ENCODE data around the gene SLC7A4.
"Not testable (repeated sequence)": the region's sequence is repeated elsewhere in the genome, so short reads cannot be mapped to it uniquely, and the experiment has no call there.

SLC7A4 gene

GRCh38 chr22:21014726-21015465, 17.5 kb downstream of the SLC7A4 start, which contains the start of gene P2RX6:
Gene P2RX6 (plus strand): TSS chr22:21015165. CDS start chr22:21015175, 10 bp downstream.
- FAIRE-seq = no peak

DNA sequence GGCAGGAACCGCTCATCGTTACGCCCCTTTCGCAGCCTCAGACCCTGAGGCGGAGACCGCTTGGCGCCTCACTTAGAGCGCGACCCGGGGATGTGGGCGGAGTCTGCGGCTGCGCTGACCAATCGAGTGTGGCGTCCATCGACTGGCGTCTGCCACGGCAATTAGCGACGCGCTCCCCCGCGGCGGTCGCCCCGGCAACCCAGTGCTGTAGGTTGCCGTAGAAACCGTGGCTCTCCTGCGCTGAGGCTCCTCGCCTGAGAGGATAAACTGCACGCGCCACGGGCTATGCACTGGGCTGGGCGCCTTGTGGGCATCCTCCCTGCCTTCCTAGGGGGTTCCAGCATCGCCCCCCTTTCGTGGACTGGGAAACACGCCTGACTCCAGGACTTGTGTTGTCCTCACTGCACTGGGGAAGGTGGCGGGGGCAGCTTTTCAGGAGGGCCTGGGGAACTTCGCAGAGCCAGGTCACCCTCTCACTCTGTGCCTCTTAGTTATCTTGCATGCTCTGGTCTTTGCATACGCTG, 18.1 kb downstream of the SLC7A4 start:
- no peak for FAIRE-seq

DNA sequence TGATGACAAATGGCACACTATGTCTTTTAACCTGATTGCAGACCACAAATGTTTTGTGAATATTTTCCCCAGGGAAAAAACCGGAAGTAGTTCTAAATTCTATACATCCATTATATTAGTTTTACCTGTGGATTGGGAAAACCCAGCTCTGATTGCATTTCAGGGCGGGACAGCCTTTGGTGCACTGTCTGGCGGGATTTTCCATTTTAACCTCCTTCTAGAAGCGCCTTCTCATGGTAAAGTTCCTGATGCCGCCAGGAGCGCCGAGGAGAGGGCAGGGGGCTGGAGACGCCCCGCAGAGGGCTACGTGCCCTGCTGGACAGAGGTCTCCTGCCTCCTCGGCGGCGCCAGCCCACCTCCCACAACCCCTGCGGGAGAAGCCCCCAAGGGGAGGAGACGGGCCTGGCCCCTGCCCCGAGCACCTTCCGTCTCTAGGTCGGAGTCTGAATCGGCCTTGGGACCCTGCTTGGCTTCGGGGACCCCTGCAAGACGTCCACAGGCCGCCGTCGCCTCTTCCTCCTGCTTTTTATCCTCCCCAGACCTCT, 18.6 kb downstream of the SLC7A4 start:
- FAIRE-seq = no peak

GRCh38 chr22:21012446-21013407, 19.6 kb downstream of the SLC7A4 start:
- FAIRE-seq = no peak

DNA sequence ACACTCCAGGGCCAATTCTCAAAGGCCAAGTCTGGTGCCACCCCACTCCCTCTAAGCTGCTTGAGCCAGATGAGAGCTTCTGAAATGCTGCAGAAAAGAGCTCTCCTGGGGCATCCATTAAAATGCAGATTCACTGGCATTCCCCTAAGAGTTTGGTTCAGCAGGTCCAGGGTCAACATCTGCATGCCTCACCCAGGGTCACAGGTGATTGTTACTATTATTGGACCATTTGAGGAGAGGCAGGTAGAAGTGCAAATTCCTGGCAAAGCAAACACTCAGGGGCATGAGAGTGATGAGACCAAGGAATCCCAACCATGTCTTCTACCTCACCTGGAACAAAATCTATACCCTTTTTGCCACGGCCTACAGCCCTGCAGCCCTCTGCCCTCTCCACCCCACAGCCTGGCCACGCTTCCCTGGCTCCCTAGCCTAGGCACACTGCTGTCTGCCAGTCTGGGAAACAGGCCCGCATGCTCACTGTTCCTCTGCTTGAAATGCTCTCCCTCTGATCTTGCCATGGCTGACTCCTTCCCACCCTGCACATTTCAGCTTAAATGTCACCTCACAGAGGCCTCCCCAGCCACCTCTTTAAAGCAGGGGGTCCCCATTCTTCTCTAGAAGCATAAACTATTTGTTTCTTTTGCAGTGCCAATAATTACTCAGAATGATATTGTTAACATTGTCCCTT, 21.8 kb downstream of the SLC7A4 start:
- no peak for FAIRE-seq

- no peak for FAIRE-seq
Measured at GRCh38 chr22:21009638-21010425, 22.5 kb downstream of the SLC7A4 start.

DNA sequence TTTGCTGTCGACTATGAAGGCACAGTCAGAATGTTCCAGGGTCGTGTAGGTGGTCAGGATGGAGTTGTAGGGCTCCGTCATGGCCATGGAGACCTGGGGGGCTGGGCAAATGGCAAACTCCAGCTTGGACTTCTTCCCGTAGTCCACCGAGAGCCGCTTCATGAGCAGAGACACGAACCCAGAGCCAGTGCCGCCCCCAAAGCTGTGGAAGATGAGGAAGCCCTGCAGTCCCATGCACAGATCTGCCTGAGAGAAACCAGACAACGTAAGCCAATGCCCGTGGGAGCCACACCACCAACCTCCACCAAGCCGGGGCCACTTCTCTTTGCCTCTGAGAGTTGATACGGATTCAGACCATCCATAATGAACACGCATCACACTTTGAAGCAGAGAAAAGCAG, 23.2 kb downstream of the SLC7A4 start:
- not testable (repeated sequence) for FAIRE-seq

GRCh38 chr22:21003782-21004181, 28.6 kb downstream of the SLC7A4 start:
- FAIRE-seq = no peak

- FAIRE-seq = no peak
Measured at GRCh38 chr22:21001601-21002325, 30.6 kb downstream of the SLC7A4 start, which contains the start of gene THAP7. Gene THAP7 (minus strand): TSS chr22:21002118. CDS start chr22:21001911, 207 bp downstream.

GRCh38 chr22:21000987-21001600, 31.3 kb downstream of the SLC7A4 start:
- FAIRE-seq = no peak

GRCh38 chr22:21000207-21000986, 32.0 kb downstream of the SLC7A4 start:
- no peak for FAIRE-seq

GRCh38 chr22:20999350-21000206, 32.8 kb downstream of the SLC7A4 start:
- no peak for FAIRE-seq

GRCh38 chr22:20998411-20999336, 33.7 kb downstream of the SLC7A4 start:
- FAIRE-seq = no peak

- FAIRE-seq = no peak
Measured at GRCh38 chr22:20997536-20998257, 34.7 kb downstream of the SLC7A4 start.

GRCh38 chr22:20996598-20997535, 35.5 kb downstream of the SLC7A4 start:
- FAIRE-seq = no peak

DNA sequence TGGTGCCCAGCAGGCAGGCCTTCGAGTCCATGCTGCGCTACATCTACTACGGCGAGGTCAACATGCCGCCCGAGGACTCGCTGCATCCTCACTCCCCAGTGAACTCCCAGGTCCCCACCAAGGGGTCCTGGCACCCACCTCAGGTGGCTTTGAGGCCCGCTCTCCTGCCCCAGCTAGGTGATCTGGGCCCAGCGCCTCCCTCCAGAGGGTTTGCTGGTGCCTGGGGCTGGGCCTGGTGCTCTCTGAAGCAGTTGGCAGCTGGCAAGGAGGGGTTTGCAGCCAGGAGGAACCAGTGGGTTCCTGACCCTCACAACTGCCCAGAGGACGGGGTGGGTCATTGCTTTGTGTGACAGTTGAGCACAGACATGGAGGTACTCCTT, 36.3 kb downstream of the SLC7A4 start:
- no peak for FAIRE-seq
